ENCODE data around the gene PDLIM7.

DNA sequence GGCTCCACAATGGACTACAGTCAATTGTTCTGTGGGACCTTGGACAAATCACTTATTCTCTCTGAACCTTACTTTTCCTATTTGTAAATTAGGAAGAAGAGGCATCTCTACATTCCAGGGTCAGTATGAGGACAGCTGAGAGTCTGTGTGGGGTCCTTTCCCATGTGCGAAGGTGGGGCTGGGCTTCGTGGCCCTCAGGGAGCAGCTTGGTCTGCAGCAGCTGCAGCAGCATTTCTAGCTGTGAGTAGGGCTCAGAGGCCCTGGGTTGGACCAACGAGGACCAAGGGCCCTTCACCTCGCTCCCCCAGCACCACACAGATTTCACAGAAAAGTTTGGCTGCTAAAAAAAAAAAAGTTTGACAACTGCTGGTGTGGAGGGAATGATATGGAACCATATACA, 28.8 kb upstream of the PDLIM7 start:
- TF ChIP-seq, protein P1, sequence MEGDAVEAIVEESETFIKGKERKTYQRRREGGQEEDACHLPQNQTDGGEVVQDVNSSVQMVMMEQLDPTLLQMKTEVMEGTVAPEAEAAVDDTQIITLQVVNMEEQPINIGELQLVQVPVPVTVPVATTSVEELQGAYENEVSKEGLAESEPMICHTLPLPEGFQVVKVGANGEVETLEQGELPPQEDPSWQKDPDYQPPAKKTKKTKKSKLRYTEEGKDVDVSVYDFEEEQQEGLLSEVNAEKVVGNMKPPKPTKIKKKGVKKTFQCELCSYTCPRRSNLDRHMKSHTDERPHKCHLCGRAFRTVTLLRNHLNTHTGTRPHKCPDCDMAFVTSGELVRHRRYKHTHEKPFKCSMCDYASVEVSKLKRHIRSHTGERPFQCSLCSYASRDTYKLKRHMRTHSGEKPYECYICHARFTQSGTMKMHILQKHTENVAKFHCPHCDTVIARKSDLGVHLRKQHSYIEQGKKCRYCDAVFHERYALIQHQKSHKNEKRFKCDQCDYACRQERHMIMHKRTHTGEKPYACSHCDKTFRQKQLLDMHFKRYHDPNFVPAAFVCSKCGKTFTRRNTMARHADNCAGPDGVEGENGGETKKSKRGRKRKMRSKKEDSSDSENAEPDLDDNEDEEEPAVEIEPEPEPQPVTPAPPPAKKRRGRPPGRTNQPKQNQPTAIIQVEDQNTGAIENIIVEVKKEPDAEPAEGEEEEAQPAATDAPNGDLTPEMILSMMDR (conservative IDR thresholded peaks at IDR 0.05; ENCODE audit: low read depth, low read length): no peak
- TF ChIP-seq POLR2A (IDR thresholded peaks at IDR 0.05; ENCODE audit: low read depth, low read length) (no peak), RAD21 (IDR thresholded peaks at IDR 0.05; ENCODE audit: low read length) (no peak), CEBPB (IDR thresholded peaks at IDR 0.05; ENCODE audit: low read depth, low read length) (no peak), MXI1 (IDR thresholded peaks at IDR 0.05; ENCODE audit: borderline replicate concordance, low read depth, low read length) (no peak), NFE2L2 (IDR thresholded peaks at IDR 0.05; ENCODE audit: low read depth, low read length) (no peak), RFX5 (IDR thresholded peaks at IDR 0.05; ENCODE audit: low read depth, low read length) (no peak), RCOR1 (IDR thresholded peaks at IDR 0.05; ENCODE audit: insufficient replicate concordance, low read length) (no peak), MAZ (IDR thresholded peaks at IDR 0.05; ENCODE audit: borderline replicate concordance, low read depth, low read length) (no peak), SMC3 (IDR thresholded peaks at IDR 0.05; ENCODE audit: low read depth, low read length) (no peak), MAFK (IDR thresholded peaks at IDR 0.05; ENCODE audit: low read depth, low read length) (no peak)
- TF ChIP-seq, protein P2, sequence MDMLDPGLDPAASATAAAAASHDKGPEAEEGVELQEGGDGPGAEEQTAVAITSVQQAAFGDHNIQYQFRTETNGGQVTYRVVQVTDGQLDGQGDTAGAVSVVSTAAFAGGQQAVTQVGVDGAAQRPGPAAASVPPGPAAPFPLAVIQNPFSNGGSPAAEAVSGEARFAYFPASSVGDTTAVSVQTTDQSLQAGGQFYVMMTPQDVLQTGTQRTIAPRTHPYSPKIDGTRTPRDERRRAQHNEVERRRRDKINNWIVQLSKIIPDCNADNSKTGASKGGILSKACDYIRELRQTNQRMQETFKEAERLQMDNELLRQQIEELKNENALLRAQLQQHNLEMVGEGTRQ (IDR thresholded peaks at IDR 0.05; ENCODE audit: low read depth, low read length): no peak

Measured in IMR-90 (cell line).